ENCODE measurements around the gene TMEM245. TPM values are rescaled to one million over a fixed set of nuclear protein-coding genes. Genes with fewer than 3 reads are reported as not detected.
"Not testable (repeated sequence)": the region's sequence is repeated elsewhere in the genome, so short reads cannot be mapped to it uniquely, and the experiment has no call there.

TMEM245 gene
- total RNA-seq, 1 donor from 2014 or later = 92.6 TPM

DNA sequence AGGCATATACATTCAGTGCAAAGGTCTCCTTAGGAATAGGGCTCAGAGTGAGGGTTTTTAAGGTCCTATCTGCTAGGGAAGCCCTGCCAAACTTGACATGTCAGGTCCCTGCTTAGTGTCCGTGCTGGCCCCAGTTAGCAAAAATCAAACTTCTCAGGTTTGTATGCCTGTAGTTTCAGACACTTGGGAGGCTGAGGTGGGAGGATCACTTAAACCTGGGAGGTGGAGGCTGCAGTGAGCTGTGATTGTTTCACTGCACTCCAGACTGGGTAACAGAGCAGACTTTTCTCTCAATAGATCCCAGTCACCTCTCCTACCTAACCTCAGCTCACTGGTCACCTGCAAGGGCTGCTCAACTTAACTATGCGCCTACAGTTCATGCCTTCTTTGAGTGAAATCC is 18.7 kb upstream of the TMEM245 start:
- no peak for ATAC-seq
- intact Hi-C loops (cut with DNase I) = no loop called here
- no peak for DNase-seq (ENCODE audit: low spot score)

DNA sequence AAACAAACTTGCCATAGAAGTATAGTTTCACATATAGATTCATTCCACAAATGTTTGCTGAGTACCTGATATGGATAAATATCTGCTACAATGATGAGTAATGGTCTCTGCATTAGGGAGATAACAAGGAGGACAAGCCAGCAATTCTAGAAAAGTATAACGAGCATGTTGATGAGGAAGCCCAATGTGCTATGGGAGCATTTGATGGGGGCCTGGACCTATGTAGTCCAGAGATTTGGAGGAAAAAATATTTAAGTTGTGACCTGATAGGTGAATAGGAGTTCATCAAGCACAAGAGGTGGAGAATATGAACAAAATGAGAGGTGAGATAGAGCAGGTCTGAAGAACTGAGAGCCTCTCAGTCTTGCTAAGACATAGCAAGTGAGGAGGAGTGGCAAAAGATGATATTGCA is 14.4 kb upstream of the TMEM245 start:
- intact Hi-C loops (cut with DNase I) = no loop called here
- no peak for DNase-seq (ENCODE audit: low spot score)
- ATAC-seq = no peak

DNA sequence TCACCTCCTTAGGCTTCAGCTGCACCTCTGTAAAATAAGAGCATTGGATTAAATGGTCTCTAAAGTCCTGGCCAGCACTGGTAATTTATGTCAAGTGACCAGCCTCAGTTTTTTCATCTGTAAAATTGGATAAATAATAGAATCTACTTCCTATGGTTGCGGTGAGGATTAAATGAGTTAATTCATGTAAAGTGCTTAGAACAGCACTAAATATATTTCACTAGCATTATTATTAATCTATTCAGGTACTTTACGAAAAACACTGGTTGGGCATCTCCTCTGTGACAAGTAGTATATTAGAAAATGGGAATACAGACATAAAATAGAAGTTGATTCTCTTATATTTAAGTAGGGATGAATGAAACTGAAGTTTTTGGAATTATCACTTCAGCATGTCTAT is 13.8 kb upstream of the TMEM245 start:
- intact Hi-C loops (cut with DNase I) = no loop called here
- no peak for DNase-seq (ENCODE audit: low spot score)

DNA sequence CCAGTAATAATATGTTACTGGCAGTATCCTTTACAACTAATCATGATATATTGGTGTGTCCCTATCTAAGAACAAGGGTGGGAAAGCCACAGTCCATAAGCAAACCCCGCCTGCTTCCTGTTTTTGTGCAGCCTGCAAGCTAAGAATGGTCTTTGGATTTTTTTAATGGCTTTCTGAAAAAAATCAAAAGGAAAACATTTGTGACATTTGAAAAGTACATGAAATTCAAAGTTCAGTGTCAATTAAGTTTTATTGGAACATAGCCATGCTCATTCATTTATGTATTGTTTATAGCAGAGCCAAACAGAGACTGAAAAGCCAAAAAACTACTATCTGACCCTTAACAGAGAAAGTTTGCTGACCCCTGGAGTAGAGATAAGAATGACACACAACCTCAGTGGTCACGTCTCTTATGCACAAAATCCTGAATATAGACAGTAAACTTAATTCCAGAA is 12.8 kb upstream of the TMEM245 start:
- intact Hi-C loops (cut with DNase I) = no loop called here
- ATAC-seq (no peak), DNase-seq (ENCODE audit: low spot score) (no peak)

More for the DNA sequence above, 13.8 kb upstream of the TMEM245 start:
- no peak for ATAC-seq

DNA sequence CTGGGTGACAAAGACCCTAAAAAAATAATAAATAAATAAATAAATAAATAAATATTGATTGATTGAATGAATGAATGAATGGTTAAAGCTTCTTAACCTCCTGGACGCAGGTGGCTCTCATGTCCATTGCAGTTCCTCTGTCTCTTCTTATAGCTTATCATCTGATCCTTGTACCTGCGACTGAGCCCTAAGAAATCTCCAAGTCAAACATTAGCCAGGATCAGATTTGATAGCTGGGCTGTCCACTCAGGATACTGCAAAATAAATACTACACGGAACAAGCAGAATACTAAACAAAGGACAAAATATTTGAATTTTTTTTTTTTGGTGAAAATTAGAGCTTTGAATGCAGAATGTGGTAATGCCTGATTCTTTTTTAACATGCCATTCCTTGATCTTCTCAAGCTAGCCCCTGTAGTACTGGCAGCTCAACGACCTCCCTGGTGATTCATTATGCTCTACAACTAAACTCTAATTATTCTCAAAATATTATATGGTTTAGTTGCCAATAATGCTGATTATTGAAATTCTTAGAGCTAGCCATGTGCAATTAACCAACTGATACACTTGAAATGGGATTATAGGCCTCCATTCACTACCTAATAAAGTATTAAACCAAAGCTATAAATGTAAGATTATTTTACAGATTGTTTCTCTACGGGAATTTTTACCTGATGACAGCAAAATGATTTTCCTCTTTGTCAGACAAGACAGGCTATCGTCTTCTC is 9.9 kb upstream of the TMEM245 start:
- DNase-seq (ENCODE audit: low spot score) (no peak), ATAC-seq (no peak)
- intact Hi-C loops (cut with DNase I) = no loop called here

DNA sequence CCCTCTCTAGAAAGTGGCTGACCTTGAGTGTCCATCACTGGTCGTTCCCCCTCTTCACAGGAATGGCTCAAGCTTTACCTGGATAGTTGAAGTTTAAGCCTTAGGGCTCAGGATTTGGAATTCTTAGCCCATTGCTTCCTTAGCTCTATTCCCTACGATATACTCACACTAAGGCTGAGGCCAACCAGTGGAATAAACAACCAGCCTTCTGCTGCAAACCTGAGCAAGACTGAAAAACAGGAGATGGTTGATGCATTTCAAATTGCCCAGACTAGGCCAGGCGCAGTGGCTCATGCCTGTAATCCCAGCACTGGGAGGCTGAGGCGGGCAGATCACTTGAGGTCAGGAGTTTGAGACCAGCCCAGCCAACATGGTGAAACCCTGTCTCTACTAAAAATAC is 6.9 kb upstream of the TMEM245 start:
- DNase-seq (ENCODE audit: low spot score); ATAC-seq; intact Hi-C loops (cut with DNase I): not testable (repeated sequence)

DNA sequence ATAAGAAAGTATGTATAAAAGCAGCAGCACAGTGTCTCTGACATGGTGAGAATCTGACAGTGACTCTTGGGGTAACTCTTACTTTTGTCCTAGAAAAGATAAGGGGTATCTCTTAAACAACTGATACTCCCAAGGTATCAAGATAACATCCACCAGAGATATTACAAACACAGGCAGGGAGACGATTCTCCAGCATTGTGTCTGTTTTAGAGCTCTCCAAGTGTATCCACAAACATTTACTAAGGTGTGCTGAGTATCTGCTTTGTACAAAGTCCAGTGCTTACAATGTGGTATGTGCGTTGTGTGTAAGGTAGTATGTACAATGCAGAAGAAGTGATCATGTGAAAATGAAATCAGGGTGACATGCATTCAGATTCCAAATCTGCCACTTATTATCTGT is 4.4 kb upstream of the TMEM245 start:
- no peak for ATAC-seq
- intact Hi-C loops (cut with DNase I) = no loop called here
- no peak for DNase-seq (ENCODE audit: low spot score)

DNA sequence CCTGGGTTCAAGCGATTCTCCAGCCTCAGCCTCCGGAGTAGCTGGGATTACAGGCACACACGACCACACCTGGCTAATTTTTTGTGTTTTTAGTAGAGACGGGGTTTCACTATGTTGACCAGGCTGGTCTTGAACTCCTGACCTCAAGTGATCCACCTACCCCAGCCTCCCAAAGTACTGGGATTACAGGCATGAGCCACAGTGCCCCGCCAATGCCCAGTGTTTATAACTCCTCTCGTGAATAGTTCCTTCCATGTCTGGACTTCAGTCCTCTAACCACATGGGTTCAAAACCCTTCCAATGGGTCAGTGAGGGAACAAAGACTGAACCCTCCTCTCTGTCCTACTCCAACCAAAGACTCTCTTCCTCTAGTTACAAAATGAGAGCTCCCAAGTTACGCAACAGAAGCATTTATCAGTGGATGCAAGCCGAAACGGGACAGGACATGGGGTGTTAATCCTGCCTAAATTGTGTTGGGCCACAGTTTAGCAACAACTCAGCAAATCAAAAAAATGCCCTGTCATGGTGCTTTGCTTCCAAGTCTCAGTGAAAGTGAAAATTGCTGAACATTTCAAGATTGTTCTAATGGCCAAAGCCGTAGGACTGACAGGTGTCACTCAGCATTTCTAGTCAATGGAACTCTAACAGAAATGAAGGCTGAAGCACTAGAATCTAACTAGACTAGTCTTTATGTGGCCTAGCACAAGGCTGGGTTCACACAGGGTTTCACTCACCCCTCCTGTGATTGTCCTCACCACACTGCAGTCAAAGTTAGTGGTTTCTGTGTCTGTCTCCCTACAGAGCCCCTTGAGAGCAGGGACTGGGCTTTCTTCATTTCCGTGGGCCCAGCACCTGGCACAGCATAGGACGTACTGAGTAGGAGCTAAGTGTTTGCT is 3.2 kb upstream of the TMEM245 start:
- ATAC-seq = no peak
- no peak for DNase-seq (ENCODE audit: low spot score)
- intact Hi-C loops (cut with DNase I) = no loop called here

DNA sequence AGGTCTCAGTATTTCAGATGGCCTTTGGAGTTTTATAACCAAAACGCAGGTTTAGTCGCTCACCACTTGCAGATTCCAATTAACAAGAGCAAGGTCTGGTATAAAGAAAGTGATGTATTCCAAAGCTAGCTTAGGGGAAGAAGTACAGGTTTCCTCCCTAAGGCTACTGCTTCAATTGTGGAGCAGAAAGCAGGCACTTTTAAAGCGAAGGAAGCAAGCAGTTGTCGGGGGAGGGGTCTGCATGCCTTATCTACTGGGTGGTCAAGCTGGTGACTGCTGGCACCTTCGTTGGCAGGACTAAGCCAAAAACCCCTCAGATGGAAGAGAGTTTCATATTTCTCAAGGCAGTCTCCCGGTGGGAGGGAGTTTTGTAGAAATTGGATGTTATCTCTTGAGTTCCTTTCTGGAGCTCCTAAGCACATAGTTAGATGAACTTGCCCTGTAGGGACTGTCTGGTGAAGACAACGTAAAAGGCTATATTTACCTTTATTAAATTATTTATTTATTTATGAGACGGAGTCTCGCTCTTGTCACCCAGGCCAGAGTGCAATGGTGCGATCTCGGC is 1.6 kb upstream of the TMEM245 start:
- no peak for DNase-seq (ENCODE audit: low spot score)
- no peak for ATAC-seq
- intact Hi-C loops (cut with DNase I) = no loop called here

DNA sequence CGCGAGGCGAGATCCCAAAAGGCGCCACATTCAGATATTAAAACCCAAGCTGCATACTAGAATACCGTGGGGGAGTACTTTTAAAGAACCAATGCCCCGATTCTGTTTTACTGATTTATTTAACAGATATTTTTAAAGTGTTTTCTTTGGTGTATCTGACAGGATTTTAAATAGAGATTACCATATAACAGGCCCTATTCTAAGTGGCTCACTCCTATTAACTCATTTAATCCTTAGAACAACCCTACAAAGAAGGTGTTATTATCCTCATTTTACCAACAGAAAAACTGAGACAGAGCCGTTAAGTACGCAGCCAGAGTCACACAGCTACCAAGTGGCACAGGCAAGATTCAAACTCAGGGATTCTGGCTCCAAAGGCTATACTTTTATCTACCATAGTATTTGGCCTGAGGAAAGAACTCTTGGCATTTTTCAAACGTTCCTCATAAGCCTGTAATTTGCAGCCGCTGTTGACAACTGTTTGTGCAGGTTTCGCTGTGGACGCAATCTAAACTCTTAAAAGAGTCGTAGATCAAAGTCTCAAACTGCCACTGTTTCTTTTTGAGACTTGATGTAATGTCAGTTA is 550 bp upstream of the TMEM245 start:
- DNase-seq (ENCODE audit: low spot score) (no peak), ATAC-seq (no peak)
- intact Hi-C loops (cut with DNase I) = no loop called here

DNA sequence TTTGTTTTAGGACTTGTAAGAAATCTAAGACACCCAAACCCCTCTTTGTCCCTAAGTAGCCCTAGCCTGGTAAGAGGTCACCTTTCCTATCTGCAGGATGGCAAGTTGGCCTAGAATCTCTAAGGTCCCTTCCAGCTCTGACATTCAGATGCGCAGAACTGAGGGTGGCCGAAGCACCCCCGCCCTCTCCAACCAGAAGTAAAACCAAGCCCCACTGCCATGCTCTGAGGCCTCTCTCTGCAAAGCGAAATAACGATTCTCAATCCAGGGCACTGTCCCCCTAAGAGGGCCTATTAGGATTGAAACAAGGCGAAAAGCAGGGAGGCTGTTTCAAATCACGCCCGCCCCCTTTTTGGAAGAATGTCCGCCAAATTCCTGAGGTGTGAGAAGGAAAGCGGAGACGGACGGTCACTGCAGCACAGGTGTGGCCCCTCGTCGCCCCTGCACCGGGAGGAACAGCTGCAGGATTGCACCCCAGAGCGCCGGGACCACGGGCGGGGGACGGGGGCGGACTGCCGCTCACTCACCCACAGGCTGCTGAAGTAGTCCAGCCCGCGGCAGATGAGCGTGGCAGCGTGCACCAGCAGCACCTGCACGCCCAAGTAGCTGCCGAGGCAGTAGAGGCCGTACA is 824 bp downstream of the TMEM245 start:
- intact Hi-C loops (cut with DNase I) = no loop called here
- DNase-seq (ENCODE audit: low spot score) (peak; percentile 67), ATAC-seq (no peak)

DNA sequence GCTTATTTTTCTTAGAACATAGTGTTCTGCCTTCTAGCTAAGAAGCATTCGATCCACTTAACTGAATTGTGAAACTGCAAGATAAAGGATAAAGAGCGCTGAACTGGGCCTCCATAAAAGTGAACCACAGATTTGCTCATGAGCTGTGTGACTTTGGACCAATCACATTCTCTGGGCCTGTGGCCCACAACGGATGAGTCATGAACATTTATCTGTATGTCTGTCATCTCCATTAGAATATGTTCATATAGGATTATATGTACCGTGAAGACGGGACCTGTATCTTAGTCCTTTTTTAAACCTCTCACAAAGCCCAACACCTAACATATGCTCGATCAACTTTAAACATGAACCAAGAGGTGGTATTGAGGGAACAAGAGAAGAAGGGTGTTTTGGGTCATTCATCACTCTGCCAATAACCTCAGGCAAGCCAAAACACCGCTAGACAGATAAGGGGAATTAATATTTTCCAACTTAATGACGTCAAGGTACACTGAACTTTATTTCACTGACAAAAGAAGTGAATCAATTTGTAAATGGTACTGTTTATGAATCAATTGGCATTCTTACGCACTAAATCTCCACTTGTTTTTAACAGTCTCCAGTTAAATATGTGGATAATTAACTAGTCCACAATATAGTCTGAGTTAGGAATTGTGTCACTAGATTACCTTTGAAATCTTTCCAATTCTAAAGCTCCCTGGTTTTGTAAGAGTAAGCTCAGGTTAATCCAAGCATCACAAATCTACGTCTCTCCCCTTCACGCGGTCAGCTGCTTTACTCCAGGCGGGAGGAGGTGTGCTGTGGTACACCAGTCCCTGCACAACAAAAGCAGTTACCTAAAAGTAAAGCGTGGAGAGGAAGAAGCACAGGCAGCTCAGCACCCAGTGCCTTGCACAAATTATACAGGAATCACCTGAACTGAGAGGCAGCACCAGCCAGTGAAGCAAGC is 1.6 kb downstream of the TMEM245 start:
- intact Hi-C loops (cut with DNase I) = no loop called here
- ATAC-seq = no peak
- no peak for DNase-seq (ENCODE audit: low spot score)

DNA sequence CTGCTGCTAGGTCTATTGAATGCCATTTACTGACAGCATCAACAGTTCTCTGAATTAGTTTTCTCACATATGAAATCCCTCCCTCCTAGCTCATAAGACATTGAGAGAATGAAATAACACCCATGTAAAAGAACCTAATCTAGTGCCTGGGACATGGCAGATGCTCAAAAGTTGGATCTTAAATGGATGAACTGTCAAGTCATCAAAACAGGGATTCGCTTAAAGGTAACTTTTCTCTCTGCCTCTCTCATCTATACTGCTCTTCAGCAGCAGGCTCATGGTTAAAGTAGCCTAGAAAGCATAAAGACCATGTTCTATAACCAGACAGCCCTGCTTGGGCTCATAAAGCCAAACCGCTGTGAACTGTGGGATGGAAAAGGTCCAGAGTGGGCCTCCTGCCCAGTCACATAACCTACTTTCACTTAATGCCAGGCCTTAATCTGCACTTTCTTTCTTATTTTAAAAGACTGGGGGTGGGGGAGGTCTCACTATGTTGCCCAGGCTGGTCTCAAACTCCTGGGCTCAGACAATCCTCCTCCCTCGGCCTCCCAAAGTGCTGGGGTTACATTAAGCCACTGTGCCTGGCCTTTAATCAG is 3.7 kb downstream of the TMEM245 start:
- no peak for ATAC-seq
- intact Hi-C loops (cut with DNase I) = no loop called here
- DNase-seq (ENCODE audit: low spot score) = no peak

DNA sequence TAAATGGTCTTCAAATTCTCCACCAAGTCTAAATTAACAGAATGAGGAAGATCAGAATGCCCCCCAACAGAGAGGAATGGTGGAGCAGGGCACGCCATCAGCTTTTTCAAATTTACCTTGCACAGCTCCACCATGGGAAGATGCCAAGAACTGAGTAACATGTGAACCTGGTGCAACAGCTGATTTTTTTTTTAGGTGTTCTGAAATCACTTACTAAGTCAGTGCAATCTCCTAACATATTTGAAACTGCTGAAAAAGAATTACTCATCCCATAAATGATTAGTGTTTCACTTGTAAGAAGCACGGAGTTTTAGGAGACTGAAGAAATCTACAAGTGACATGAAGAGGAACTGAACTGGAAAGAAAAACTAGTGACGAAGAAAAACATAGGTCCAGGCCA is 5.1 kb downstream of the TMEM245 start:
- no peak for ATAC-seq
- intact Hi-C loops (cut with DNase I) = no loop called here

DNA sequence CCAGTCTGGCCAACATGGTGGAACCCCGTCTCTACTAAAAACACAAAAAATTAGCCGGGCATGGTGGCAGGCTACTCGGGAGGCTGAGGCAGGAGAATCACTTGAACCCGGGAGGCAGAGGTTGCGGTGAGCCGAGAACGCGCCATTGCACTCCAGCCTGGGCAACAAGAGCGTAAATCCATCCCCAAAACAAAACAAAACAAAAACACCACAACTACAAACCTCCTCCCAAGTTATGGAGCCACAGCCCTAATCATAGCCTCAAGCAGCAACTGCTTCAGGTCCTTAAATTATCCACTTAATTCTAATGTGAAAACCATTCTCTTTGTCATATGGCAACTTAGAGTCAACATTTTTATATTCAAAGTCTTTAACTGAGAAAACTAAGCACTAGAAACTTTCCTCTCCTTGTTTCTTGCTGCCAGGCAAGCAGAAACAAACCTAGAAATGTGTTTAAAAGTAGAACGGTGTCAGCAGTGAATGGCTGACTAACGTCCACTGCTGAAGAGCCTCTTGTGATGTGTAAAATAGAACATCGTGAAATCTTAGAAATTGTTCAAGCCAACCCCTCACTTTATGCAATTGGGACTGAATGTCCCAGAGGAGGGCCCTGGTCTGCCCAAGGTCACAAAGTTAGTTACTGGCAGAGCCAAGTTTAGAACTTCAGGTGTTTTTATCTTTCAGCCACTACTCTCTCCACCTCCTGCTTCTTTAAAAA is 5.7 kb downstream of the TMEM245 start:
- ATAC-seq = no peak
- intact Hi-C loops (cut with DNase I) = no loop called here
- no peak for DNase-seq (ENCODE audit: low spot score)

More for the DNA sequence above, 5.1 kb downstream of the TMEM245 start:
- no peak for DNase-seq (ENCODE audit: low spot score)

DNA sequence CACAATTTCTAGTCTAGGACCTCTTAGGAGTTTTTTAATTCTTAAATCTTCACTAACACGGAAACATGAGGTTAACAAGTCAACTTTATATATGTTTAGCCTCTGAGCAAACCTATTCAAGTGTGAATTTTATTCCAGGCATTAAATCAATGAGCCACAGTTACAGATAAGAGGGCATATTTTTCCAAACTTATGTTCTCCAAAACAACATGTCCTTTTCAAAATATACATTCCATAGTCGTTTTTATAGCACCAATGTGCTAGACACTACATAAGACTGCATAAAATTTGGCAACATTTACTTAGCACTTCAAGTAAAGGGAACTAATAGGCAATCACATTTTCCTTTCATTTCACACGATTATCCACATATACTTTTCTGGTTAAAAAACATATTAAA is 6.5 kb downstream of the TMEM245 start:
- DNase-seq (ENCODE audit: low spot score) (no peak), ATAC-seq (no peak)
- intact Hi-C loops (cut with DNase I) = no loop called here

All from sciatic nerve (tissue), 2 donors.